ENCODE data around the gene RASGRF1. TPM values are rescaled to one million over a fixed set of nuclear protein-coding genes. Genes with fewer than 3 reads are reported as not detected.
A peak's percentile ranks its signal among the peaks of the same experiment; 100 is the strongest.

Gene RASGRF1
- total and polyA plus RNA-seq, 2 donors (not counting 1 experiment from before 2014, with no cell fraction given) = 1.0 to 9.4 TPM

GRCh38 chr15:78981532-78982313 is 108.9 kb downstream of the RASGRF1 start:
- H3K27ac Mint-ChIP-seq = peak overlapping the region; percentile 26
- H3K9ac ChIP-seq (ENCODE audit: low read length) = no peak overlapping the region
- ChIA-PET POLR2A (interaction anchor here (0.6 kb wide), 1 partner anchor 43 kb away, joined by 3 read pairs; no protein-coding TSS in a partner anchor), CTCF (interaction anchor here (0.8 to 0.9 kb wide), 2 partner anchors 43 to 203 kb away, joined by 3 read pairs; no protein-coding TSS in a partner anchor)
- 91% methylated on average over 7 of the region's 11 CpGs for WGBS (ENCODE audit: insufficient coverage)
- peaks cover 37% of the 10 kb centered on the region for H3K4me1 Mint-ChIP-seq
- no peak overlapping the region for H3K4me3 Mint-ChIP-seq
- ATAC-seq (ENCODE audit: low read depth) (no peak), DNase-seq (no peak)
- H2AFZ ChIP-seq (ENCODE audit: insufficient read depth, low read depth, low read length, poor library complexity, severe bottlenecking) = no peak overlapping the region
- no peak overlapping the region for H3K4me3 ChIP-seq (ENCODE audit: control extremely low read depth in 1 of 5, extremely low read depth in 1 of 5, insufficient read depth in 1 of 5, low read depth in 2 of 5, low read length in 4 of 5)
- no peaks in the 10 kb centered on the region for H4K20me1 ChIP-seq (ENCODE audit: control insufficient read depth, insufficient read depth, low read length, poor library complexity, severe bottlenecking)
- peaks cover 34 to 40% of the 10 kb centered on the region in 2 donors for H3K4me1 ChIP-seq (ENCODE audit: control insufficient read depth in 2 of 2, insufficient read depth in 2 of 2, low read length in 2 of 2)
- H3K27ac ChIP-seq (ENCODE audit: low read length in 2 of 2) = no peak overlapping the region
- no peaks in the 10 kb centered on the region for H3K9me3 ChIP-seq (ENCODE audit: control extremely low read depth in 1 of 3, control insufficient read depth in 2 of 3, insufficient read depth in 1 of 3, low read length in 2 of 3)
- no peaks in the 10 kb centered on the region for H3K9me3 Mint-ChIP-seq (ENCODE audit: insufficient read depth)
- H3K79me2 ChIP-seq (ENCODE audit: control insufficient read depth, insufficient read depth, low read length) = no peaks in the 10 kb centered on the region
- peaks cover 0 to 3% (median 0%) of the 10 kb centered on the region in 4 experiments for H3K27me3 ChIP-seq (replicated peaks in 1 of 4; ENCODE audit: control extremely low read depth in 1 of 4, control insufficient read depth in 3 of 4, insufficient read depth in 4 of 4, low read length in 3 of 4)
- TF ChIP-seq EZH2 (IDR thresholded peaks at IDR 0.05; ENCODE audit: borderline replicate concordance, insufficient read depth, low read depth, low read length, poor library complexity, severe bottlenecking) = no peak
- TF ChIP-seq CTCF (IDR thresholded peaks at IDR 0.05) = no peak
- intact Hi-C loops (cut with micrococcal nuclease) = no loop called here
- H3K4me2 ChIP-seq (replicated peaks; ENCODE audit: low read depth, low read length, poor library complexity, severe bottlenecking) = no peak overlapping the region
- H3K27me3 Mint-ChIP-seq = peaks cover 2% of the 10 kb centered on the region
- no peaks in the 10 kb centered on the region for H3K36me3 ChIP-seq (replicated peaks in 1 of 2; ENCODE audit: control extremely low read depth in 1 of 2, control insufficient read depth in 1 of 2, extremely low read depth in 1 of 2, insufficient read depth in 2 of 2, low read length in 1 of 2)

Measured in B cell (primary cell).